GF-D8 (cell line): ENCODE measurements around the gene GMDS.
"Not testable (repeated sequence)": the region's sequence is repeated elsewhere in the genome, so short reads cannot be mapped to it uniquely, and the experiment has no call there.

Experiments
- DNase-seq: peaks from one replicate; lab custom pipeline; 2025; lab: John Stamatoyannopoulos, UW

The GMDS gene

DNA sequence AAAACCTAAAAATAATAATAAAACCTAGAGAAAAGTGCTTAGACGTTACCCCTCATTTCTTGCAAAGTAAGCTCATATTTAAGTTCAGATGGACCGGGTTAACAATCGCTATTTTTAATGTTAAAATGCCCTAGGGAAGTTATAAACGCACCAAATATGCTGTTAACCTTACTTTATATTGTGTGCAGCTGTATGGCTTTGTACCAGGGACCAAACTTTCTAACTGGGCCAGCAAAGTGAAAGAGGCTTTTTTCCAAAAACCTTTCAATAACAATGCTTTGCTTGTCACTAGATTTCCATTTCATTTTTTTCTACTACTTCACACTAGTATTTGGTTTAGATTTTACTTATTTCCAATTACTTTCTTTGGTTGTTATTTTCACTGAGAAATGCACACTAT lies 387.2 kb downstream of the GMDS start:
- DNase-seq, result no peak

- DNase-seq, result peak; percentile 21
These were observed 389.0 kb downstream of the GMDS start for GRCh38 chr6:1856381-1856780.

DNA sequence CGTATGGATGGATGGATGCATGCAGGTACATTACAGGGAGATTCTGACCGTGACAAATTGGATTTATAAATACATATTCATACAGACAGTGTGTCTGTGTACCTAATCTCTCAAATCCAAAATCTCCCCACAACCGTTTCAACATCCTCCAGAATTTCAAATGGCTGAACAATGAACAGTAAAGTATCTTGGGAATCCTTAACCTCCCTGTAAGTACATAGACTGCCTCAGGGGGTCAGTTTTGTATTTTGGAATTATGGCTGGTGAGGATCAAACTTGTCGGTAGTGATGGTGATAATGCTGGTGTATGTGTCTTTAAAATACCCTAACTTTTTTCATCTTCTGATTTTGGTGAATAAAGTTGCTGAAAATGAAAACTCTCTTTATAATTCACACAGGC lies 389.5 kb downstream of the GMDS start:
- DNase-seq, result no peak

- no peak for DNase-seq
These were observed 391.1 kb downstream of the GMDS start for GRCh38 chr6:1854296-1854695.

GRCh38 chr6:1853761-1854160 lies 391.6 kb downstream of the GMDS start:
- DNase-seq, result no peak

DNA sequence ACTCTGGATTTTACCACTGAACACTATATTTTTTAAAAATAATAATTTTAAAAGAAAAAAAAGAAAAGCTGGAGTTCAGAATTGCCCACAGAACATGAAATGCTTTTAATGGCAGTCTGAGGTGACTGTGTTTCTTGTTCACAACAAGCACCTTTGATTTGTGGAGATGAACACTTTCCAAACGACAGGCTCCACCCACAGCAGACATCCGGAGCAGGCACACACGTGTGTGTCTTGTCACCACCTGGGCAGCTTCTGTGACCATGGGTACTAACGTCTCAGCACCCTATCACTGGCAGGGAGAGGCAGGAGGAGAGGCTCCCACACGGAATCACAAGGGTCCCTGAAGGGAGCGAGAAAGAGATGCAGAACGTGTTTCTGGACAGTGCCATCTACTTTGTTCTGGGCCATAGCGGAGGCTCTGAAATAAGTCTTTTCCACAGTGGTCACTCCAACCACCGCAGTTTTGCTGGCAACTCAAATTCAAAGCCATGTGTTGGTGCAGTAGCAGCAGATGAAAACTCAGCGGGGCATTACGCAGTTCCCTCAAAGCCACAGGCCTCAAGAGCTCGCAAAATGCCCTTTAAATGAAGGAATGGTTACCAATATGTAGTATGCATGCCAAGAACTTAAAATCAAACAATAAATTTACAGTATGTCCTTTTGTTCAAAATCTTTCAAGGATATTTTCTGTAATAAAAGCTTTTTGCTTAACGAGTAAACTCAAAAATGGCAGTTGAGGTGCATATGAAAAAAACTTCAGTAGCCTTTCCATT lies 393.5 kb downstream of the GMDS start:
- DNase-seq, result no peak

DNA sequence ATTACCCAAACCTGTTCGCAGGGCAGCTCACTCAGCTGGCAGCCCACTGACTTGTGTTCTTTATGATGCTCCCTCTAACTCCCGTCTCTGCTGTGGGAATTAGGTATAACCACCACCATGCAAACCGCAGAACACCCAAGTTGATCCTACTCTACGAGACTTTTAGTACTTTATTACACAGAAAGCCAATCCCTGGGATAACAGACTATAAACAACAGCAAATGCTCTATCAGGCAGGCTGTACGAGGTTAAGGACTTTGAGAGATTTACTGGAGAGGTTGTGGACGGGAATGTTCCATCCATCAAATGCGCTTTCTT lies 394.6 kb downstream of the GMDS start:
- DNase-seq, result no peak

DNA sequence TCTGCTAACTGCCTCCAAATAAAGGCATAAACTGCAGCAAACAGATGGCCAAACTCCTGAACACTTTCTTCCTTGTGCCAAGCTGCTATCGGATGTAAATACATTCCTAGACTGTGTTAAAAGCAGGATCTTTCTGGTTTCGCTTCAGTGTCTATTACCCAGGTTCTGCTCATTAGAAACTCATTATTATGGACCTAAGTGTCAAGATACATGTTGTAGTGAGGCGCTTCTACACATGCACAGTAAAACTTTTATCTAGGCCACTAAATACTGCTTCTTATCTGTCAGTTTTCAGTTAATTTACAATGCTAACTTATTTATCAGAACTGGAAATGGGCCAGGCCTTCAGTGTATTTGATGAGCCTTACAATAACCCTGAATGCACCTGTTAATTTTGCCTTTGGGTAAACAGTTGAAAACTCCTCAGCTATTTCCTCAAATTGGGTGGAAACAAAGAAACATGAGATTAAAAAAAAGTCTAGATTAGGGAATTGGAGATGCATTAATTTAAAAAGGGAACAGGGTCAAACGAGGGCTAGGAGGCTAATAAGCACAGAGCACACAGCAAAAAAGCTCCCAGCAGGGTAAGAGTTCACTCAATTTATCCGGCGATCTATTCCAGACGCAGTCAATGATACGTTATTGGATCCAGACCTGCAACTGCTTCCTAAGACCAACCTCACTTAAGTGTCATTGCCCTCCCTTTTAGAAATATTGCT lies 395.1 kb downstream of the GMDS start:
- peak; percentile 46 for DNase-seq

DNA sequence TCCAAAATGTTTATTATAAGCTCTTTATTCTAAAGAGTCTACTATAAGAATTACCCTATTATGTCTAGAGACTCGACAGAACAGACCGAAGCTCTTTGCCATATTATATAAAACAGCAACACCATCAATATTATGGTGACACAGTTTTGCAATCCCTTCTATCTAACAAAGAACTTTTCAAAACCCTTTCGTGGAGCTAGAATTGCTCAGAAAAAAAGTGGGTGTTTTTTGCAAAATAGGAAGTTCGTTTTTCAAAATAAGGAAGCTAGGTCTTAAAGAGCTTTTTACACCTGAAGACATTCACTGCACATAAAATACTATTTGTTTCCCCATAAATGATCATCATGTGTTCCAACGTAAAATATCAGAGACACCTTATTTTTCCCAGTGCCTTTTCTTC lies 395.7 kb downstream of the GMDS start:
- DNase-seq, result peak; percentile 72

DNA sequence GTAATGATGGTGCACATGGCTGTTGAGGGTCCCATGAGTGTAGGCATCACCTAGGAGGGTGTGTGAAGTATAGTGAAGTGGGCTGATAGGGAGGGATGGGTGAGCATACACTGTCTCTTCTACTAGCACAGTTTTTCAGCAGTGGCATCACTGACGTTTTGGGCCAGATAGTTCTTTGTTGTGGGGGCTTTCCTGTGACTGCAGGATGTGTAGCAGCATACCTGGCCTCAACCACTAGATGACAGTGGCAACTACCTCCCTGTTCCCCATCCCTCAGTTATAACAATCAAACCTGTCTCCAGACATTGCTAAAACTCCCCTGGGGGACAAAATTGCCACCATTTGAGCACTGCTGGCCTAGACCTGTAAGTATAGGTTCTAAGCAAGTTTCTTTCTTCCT lies 396.7 kb downstream of the GMDS start:
- no peak for DNase-seq

DNA sequence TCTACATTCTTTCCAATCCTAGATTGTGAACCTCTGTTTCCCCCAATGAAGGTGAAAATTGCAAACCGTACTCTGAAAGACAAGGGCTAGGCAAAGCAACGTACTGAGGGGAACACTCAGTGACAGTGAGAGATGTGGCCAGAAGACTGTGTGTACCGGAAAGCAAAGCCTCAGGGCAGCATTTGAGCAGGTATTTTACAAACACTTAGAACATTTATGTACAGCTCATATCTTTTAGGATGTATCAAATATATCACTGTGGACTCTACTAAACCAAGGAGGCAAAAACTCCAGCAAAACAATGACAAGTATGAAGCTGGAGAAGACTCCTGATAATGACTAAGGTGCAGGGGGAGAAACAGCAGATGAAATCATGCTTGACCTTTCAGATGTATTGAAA lies 398.8 kb downstream of the GMDS start:
- DNase-seq, result no peak

DNA sequence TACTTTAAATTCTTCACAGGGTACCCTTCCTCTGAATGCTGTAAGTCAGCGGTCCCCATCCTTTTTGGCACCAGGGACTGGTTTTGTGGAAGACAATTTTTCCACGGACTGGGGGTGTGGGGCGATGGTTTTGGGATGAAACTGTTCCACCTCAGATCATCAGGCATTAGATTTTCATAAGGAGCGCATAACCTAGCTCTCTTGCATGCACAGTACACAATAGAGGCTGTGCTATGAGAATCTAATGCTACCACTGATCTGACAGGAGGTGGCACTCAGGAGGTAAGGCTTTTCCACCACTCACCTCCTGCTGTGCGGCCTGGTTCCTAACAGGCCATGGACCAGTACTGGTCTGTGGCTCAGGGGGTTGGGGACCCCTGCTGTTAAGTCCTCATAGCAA lies 399.9 kb downstream of the GMDS start:
- DNase-seq, result not testable (repeated sequence)

GRCh38 chr6:1842334-1842733 lies 403.1 kb downstream of the GMDS start:
- no peak for DNase-seq

DNA sequence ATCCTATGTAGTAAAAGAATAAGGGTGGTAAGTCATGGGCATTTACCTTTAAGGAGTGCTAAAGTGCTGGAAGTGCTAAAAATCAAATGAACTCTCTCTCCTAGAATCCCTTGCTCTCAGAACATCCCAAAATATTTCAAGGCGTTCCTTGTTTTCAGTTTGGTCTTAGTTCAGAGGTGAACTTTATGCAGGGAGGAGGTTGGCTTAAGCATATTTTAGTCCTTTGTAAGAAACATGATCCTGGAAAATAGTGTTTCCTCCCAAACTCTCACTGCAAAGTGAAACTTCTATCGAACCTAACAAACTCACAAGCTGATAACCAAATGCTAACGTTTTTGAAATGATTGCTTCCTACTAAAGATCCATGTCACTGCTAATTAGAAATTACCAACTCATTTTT lies 404.3 kb downstream of the GMDS start:
- no peak for DNase-seq

- DNase-seq, result no peak
These were observed 404.8 kb downstream of the GMDS start for GRCh38 chr6:1840491-1841121.

DNA sequence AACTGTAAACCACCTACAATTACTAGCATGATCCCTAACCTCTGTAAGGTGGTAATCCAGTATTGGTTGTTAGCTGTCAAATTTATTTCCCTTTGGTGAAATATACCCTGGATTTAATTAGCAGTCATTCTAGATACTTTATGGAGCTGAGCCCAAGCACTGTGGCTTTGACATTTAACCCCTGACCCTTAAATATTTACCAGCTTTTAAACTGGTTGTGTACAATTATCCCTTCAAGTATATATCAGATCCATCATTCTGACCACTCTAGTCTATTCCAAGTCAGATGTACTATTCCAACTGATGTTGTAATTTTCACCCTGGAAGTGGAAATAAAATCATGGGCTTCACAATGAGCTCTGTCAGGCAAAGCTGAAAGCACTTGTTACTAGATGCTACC lies 406.0 kb downstream of the GMDS start:
- DNase-seq, result no peak

- DNase-seq, result no peak
These were observed 406.7 kb downstream of the GMDS start for GRCh38 chr6:1838604-1839213.

GRCh38 chr6:1837826-1838225 lies 407.6 kb downstream of the GMDS start:
- no peak for DNase-seq

DNA sequence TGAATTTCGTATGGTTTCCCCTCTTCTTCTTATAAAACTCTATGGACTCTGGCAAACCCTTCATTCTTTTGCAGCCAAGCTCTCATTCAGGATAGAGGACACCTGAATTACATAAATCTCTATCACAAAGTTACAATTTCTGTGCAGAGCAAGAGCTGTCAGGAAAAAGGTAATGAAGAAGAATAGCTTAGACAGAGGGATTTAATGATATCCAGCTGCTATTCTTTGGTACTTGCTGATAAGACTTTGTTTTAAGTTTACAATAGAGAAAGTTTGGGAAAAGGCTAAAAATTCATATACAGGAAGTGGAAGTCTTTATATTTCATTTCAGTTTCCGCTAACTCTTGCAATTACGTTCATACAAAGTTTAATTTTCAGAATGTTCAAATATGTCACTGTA lies 408.7 kb downstream of the GMDS start:
- DNase-seq, result no peak

DNA sequence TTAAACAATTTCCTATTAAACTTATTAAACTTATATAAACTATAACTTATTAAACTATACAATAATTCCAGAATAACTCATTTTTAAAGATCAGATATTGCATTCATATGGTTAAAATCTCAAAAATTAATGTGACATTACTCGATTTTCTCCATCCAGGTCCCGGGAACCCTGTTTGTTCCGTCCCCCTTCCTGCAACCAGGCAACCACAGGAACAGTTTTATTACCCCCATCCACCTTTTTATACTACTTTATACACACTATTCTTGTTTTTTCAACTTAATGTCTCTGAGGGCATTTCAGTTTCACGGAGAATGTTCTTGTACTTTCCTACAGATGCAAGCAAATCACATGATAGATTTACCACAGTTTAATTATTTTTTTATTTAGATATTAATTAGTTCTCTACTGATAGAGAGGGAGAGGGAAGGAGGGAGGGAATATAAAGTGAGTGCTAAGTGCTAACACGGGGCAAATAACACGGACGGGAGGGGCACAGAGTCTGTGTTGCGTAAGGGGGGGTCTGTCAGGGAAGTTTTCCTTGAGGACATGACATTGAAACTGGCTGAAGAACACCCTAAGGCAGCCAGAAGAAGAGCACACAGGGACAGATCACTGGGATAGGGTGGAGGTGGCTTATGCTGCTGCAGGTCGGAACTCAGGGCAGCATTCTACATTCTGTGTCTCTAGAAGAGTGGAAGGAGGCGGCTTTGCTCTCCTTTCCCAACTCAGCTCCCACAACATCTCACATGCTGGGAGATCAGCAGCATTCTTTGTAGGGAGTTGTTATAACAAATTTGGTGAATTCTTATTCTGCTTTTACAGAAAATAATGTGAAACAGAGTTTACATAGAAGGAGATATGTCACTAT lies 410.5 kb downstream of the GMDS start:
- no peak for DNase-seq

DNA sequence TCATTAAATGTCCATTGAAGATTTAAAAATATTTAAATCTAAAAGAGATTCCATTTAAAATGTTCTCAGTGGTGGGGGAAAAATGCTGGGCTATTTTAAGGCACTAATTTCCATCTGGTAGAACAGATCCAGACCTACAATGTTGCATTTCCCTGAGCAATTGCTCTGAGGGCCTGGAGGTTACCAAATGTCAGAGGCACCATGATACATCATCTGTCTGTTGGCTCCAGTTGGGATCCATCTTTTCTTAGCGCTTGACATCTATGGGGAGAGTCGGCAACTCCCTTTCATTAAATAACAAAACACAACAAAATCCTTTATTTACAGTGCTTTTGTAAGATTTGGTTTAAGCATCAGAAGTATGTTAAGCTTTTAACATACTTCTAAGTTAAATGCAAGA lies 411.2 kb downstream of the GMDS start:
- no peak for DNase-seq
